PFSK-1 (cell line): Measurements from ENCODE around the gene IQSEC3.
"Not testable (repeated sequence)": the region's sequence is repeated elsewhere in the genome, so short reads cannot be mapped to it uniquely, and the experiment has no call there.

Source experiments
- POLR2AphosphoS5 ChIP-seq: IDR thresholded peaks from 2 replicates; pipeline ENCODE4 v1.6.1; 2012; ENCODE audit warnings: low read depth, mild to moderate bottlenecking, control low read depth, low read length, moderate library complexity
- REST ChIP-seq, 2 experiments: IDR thresholded peaks; 2 replicates each; pipeline versions ENCODE4 v1.6.1 to v1.8.0; 2011 to 2012; ENCODE audit warnings: low read depth in 2 of 2, low read length in 2 of 2, control low read depth in 1 of 2, inconsistent platforms in 1 of 2, mild to moderate bottlenecking in 1 of 2, moderate library complexity in 1 of 2; ENCODE audit not compliant: insufficient read depth in 1 of 2
- TAF1 ChIP-seq: IDR thresholded peaks from 2 replicates; pipeline ENCODE4 v1.6.1; 2012; ENCODE audit warnings: low read length, control low read depth, borderline replicate concordance; ENCODE audit not compliant: insufficient read depth

GRCh38 chr12:66428-66781 lies at the start of gene IQSEC3:
- not testable (repeated sequence) for TF ChIP-seq POLR2AphosphoS5; REST (IDR thresholded peaks at IDR 0.05; ENCODE audit: insufficient read depth in 1 of 2, low read depth in 2 of 2, low read length in 2 of 2); TAF1
